GM08714 (cell line): Measurements from ENCODE around the gene NOTCH2.

Source experiments
- H3K4me3 ChIP-seq: fragments of 200-500 bp; sonication (Bioruptor generic); 2 replicates; pipeline ENCODE4 v1.5.1; 2014; ENCODE audit warnings: mild to moderate bottlenecking, low read length, inconsistent platforms
- ZNF274 ChIP-seq: IDR thresholded peaks from 2 replicates; pipeline ENCODE4 v1.6.1; 2012; ENCODE audit warnings: mild to moderate bottlenecking, low read depth, low read length

The NOTCH2 gene

DNA sequence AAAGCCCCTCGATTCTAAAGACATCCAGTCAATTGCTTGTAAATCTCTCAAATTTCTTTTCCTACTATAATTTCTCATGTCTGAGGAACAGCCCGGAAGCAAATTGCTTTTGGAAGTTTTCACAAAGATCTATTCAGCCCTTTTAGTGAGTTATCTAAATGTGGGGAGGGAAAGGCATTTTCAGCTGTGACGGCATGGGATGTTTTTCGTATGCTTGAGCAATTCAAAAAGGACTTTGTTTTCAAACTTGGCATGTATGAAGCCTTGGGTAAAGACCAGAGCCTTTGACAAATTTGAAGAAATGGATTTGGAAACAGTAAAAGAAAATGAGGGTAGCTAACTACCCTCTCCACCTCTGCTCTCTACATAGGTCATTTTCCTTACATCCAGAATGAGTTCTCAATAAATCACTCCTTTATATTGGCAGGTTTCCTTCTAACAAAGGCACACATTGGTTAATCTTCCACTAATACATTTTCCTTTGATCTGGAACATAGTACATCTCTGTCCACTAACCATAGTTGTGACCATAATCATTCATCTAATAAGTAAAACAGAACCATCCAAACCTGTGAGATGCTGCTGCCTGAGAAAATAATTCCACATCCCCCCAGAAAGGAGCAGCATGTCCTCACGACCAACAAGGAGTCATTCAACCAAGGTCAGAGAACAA is 107.0 kb downstream of the NOTCH2 start:
- no peak overlapping the region for H3K4me3 ChIP-seq
- no peak for TF ChIP-seq ZNF274

DNA sequence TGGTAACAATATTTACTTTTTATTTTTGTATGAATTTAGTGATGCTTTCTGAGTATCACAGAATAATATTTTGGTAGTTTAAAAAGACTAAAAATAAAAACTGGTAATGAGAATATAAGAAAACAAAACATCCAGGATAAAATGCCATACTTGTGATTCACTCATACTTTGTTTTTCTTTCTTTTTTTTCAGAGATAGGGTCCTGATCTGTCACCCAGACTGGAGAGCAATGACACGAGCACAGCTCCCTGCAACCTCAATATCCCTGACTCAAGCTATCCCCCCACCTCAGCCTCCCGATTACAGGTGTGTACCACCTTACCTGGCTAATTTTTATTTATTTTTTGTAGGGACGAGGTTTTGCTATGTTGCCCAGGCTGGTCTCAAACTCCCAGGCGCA is 109.0 kb downstream of the NOTCH2 start:
- no peak overlapping the region for H3K4me3 ChIP-seq
- TF ChIP-seq ZNF274: no peak

DNA sequence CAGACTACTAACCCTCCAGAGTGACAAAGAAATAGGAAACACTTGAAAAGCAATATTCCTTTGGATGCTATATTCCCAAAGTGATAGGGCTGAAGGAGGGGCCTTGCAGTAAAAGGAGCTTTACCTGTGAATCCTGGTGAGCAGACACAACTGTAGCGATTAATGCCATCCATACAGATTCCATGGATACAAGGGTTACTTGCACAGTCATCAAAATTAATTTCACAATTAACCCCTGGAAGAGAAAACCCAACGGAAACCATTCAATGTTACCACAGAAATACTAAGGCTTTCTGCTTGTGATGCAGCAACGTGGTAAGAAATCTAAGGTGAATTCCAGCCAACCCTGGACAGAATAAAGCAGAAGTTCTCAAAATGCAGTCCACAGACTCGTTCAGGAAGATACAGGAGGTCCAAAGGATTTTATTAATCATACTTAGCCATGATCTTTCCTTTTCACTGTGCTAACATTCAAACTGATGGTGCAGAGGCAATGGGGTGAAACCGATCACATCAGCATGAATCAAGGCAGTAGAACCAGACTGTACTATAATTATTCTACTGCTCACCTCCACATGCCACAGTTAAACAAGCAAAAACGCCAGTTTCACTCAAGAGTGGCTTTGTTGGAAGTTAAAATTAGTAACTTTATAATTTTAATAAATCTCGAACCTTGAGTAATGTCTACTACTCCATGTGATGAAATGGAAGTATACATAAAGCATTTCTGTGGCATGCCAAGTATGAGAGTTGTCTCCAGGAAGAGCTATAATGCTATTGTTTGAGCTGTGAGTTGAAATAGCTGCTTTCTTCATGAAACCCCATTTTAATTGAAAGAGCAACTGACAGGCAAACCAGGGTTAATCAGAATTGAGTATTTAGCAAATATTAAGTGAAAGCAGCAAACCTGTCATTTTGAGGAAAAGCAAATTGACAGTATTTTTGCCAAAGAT is 109.9 kb downstream of the NOTCH2 start:
- no peak overlapping the region for H3K4me3 ChIP-seq
- no peak for TF ChIP-seq ZNF274

DNA sequence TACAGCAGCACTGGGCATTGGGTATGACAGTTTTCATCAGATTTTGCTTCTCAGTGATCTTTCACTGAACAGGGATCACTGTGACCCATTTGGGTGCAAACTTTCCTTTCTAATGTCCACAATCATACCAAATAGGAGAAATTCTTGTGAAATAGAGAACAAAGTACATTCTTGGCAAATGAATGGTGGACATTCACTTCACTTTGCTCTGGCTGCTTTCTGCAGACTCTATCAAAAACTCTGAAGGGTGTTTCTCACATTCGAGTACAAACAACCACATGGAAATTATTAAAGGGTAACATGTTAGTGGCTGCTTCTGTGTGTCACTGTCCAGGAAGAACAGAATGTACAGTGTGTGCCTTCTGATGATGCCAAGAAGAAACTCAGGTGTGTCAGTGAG is 111.2 kb downstream of the NOTCH2 start:
- TF ChIP-seq ZNF274: no peak
- no peak overlapping the region for H3K4me3 ChIP-seq

DNA sequence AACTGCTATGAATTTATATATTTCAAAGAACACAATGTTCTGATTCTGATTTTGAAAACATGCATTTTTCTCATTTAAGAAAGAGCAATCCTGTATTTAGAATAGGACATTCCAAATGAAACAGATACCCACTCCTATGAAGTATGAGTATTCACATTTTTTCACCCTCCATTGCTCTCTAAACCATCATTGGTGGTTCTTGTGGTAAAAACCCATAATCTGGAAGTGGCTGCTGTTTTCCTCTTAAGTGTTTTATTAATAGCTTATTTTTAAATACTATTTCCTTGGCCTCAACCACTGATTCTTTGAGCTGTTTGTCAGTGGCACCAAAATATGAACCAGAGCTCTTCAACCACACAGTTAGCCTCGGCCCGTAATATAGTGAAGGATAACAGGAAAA is 113.2 kb downstream of the NOTCH2 start:
- no peak overlapping the region for H3K4me3 ChIP-seq
- TF ChIP-seq ZNF274: no peak

DNA sequence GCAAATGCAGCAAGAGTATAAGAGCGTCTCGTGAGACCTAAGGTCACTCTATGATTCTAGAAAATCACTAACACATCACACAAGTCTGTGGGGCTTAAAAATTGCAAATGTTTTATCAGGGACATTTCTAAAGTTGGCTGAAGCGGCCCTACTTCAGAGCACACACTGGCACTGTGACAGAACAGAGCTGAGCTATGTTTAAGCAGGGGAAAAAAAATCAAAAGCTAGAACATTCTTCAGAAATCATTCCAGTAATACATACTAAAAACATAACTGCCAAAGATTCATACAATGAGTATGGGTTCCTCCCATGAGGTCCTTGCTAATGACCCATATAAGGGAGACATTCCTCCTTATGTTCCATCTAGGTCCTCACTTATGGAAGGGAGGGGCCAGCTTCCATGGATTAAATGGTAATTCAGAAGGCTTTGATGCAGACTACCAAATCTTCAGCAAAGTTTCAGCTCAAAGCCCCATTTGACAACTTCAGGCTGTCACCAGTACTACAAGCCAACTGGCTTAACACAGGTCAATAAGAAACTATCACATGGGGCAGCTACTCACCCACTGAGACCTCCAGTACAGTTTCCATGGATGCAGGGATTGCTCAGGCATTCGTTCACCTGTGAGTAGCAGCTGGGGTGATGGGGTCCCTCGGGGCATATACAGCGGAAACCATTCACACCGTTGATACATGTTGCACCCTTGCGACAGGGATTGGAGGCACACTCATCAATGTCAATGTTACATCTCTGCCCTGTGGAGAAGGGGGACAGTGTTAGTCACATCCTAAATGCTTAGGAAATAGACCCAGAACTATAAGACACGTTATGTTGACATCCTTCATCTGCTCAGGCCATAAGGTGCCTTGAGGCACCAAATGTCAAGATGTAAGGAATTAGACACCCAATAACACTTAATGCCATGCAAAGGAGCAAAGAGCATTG is 114.7 kb downstream of the NOTCH2 start:
- no peak overlapping the region for H3K4me3 ChIP-seq
- no peak for TF ChIP-seq ZNF274

DNA sequence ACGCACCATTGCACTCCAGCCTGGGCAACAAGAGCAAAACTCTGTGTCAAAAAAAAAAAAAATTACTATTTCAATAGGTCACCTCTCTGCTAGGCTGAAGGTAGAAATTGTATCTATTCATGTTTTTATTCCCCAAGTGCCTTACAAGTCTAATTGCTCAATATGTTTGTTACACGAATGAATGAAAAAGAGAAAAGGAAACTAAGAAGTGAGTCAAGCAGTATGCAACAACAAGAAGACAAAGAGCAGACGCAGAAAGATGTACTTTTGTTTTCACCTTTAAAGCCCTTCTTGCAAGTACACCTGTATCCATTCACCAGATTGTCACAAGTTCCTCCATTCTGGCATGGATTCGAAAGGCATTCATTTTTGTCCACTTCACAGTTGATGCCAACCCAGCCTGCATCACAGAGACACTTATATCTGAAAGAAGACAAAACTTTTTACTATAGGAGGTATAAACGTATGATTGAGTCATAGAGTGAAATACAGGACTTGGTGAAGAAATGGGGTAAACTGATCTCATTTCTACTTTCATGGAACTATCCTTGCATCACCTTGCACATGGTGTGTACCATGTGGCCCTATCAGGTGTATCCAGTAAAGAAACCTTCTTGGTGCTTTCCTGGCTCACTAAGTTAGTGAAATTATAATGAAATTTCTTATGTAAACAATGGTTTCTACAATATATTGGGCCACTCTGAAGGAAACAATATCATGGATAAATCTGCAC is 116.0 kb downstream of the NOTCH2 start:
- no peak overlapping the region for H3K4me3 ChIP-seq
- no peak for TF ChIP-seq ZNF274

DNA sequence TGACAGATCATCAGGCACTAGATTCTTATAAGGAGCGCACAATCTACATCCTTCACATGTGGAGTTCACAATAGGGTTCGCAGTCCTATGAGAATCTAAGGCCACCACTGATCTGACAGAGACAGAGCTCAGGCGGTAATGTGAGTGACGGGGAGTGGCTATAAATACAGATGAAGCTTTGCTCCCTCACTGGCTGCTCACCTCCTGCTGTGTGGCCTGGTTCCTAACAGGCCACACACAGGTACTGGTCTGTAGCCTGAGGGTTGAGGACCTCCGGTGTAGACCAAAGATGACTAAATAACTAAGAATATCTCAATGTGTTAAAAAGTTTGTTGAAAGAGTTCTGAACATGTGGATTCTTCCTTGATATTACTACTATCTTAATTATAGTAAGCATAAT is 117.0 kb downstream of the NOTCH2 start:
- H3K4me3 ChIP-seq: no peak overlapping the region
- TF ChIP-seq ZNF274: no peak

DNA sequence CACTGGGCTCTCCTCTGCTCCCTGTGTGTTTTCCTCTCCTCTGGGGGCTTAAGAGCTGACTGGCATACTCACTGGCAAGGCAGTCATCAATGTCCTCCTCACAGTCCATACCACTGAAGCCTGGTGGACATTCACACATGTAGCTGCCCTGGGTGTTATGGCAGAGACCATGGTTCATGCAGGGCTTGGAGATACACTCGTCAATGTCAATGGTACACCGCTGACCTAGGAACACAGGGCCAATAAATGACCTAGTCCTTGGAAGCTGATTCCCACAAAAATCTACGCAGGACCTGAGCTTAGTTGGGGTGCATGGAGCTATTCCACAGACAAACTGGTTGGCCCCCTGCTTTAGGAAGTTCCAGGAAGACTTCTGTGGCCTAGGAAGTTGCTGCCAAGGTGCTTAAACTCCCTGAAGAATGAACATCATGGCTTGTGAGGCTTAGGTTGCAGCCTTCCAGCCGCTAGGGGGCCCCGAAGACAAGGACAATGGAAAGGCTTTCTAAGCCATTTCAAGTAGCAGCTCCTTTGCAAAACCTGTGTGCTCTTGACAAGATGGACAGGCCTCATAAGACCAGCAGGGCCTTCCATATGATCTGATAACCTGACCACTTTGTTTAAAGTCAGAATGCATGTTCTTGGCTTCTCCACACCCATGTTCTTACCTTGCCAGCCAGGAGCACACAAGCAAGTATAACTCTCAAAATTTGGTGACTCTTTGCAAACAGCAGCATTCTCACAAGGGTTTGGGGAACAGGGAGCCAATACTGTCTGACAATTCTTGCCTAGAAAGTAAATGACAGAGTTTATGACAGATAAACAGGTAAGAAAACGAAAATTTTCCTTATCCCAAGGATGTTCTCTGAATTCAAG is 120.9 kb downstream of the NOTCH2 start:
- TF ChIP-seq ZNF274: no peak
- no peak overlapping the region for H3K4me3 ChIP-seq

DNA sequence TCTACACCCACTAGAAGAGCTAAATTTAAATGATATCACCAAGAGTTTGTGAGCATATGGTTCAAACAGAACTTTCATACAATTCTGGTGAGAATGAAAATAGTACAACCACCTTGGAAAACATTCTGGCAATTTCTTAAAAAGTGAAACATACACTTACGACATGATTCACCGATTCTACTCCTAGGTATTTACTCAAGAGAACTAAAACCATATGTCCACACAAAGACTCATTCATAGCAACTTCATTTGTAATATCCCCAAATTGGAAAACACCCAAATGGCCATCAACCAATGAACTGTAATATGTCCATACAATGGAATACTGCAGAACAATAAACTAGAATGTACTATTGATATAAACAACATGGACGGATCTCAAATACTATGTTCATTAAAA is 122.0 kb downstream of the NOTCH2 start:
- no peak overlapping the region for H3K4me3 ChIP-seq
- no peak for TF ChIP-seq ZNF274

DNA sequence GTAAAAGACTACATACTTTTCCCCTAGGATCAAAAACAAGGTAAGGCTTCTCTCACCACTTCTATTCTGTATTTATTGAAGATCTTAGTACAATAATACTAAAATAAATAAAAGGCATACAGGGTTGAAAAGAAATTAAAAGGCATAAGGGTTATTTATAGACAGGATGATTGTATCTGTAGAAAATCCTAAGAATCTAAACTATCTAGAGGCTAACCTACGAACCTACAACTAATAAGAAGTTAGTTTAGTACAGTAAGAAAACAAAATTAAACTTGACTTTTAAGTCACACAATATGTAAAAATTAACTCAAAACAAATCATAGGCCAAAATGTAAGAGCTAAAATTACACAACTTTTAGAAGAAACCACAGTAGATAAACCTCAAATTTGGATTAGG is 122.7 kb downstream of the NOTCH2 start:
- TF ChIP-seq ZNF274: no peak
- H3K4me3 ChIP-seq: no peak overlapping the region

DNA sequence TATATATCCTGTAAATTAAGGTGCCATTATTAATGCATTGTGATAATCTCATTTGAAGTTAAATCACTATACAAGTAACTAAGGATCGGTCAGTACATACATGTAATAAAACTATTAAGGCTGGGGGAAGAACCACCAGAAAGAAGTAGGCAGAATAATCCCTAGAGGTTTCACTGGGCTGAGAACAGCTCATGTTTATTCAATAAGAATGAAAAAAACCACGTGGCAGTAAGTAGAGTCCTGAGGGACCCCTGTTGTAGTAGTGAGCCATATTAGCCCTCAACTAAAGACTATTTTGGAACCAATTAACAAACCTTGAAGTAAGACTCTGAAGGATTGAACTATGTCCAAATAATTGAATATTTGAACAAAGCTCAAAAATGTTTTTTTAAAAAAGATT is 126.2 kb downstream of the NOTCH2 start:
- no peak overlapping the region for H3K4me3 ChIP-seq
- no peak for TF ChIP-seq ZNF274

DNA sequence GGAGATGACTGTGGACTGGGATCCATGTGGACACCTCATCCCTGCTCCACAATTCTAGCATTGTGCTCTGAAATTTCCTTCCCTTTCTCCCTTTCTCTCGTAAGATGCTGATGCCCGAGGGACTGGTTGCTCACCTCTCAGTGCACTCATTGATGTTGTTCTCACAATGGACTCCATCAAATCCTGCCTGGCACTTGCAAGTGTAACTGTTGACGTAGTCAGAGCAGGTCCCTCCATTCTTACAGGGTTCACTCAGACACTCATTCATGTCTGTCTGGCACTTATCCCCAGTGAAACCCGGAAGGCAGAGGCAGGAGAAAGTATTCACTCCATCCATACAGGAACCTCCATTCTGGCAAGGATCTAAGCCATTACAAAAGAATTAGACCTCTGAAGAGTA is 128.1 kb downstream of the NOTCH2 start:
- TF ChIP-seq ZNF274: no peak
- H3K4me3 ChIP-seq: no peak overlapping the region

DNA sequence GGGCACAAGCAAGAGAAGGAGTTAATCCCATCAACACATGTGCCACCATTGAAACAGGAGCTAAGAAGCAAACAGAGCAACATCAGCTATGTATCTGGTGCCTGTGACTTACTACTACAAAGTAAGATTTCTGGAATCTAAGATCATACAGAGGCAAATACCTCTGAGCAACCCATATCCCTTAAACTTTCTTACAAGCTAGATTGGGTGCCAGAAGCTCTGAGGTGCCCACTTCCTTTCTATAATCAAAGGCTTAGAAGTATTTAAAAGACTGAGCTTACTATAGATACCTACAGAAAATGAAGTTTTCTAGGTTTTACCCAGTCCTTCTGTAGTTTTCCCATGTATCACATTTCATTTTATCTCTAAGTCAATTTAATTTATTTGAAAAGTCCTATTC is 128.8 kb downstream of the NOTCH2 start:
- no peak for TF ChIP-seq ZNF274
- H3K4me3 ChIP-seq: no peak overlapping the region
